GF-D8 (cell line): ENCODE measurements around the gene PDS5B.
A peak's percentile ranks its signal among the peaks of the same experiment; 100 is the strongest.
"Not testable (repeated sequence)": the region's sequence is repeated elsewhere in the genome, so short reads cannot be mapped to it uniquely, and the experiment has no call there.

Source experiments
- DNase-seq: peaks from one replicate; lab custom pipeline; 2025; lab: John Stamatoyannopoulos, UW

The PDS5B gene

GRCh38 chr13:32586080-32586900 is at the start of gene PDS5B:
Gene PDS5B (plus strand): TSS chr13:32586452. CDS start chr13:32648773, 62,321 bp downstream.
- peak; percentile 89 for DNase-seq

- no peak for DNase-seq
Observed at GRCh38 chr13:32537580-32538142, 48.6 kb upstream of the PDS5B start.

DNA sequence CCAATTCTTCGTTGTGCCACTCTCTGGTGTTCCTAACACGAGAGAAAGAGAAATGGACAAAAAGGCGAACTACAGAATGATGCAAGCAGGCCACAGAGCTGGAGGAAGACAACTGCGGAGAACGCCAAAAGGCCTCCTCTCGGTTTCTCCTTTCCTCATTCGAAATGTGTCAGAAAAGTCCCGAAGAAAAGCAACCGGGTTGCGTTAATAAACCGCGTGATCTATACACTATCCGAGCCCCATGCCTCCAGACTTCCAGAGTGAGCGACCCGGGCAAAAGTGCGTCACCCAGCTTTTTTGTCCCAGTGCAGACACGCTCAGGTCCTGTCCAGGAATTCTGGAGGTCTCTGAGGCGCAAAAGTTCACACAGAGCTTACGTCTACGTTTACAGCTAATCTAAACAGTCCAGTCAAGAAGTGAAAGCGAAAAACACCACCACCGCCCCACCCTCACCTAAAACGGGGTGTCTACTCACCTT is 48.1 kb upstream of the PDS5B start:
- DNase-seq: peak; percentile 35

GRCh38 chr13:32538621-32539246 is 47.5 kb upstream of the PDS5B start, which contains the start of gene N4BP2L2:
Gene N4BP2L2 (minus strand): TSS chr13:32538795. CDS start chr13:32537027, 1,768 bp downstream.
- DNase-seq: peak; percentile 99

- DNase-seq: no peak
Observed at GRCh38 chr13:32542221-32542620, 44.0 kb upstream of the PDS5B start.

GRCh38 chr13:32545083-32545482 is 41.2 kb upstream of the PDS5B start:
- DNase-seq: no peak

DNA sequence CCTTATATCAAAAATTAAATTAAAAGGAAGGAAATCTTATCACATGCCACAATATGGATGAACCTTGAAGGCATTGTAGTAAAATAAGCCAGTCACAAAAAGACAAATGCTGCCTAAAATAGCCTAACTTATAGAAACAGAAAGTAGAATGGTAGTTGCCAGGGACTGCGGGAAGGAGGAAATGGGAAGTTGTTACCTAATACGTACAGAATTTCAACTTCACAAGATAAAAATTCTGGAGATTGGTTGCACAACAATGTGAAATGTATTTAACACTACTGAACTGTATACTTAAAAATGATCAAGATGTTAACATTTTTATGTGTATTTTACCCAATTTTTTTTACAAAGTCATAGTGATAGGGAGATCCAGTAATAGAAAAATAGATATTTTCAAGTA is 37.4 kb upstream of the PDS5B start:
- no peak for DNase-seq

GRCh38 chr13:32549788-32550187 is 36.5 kb upstream of the PDS5B start:
- no peak for DNase-seq

DNA sequence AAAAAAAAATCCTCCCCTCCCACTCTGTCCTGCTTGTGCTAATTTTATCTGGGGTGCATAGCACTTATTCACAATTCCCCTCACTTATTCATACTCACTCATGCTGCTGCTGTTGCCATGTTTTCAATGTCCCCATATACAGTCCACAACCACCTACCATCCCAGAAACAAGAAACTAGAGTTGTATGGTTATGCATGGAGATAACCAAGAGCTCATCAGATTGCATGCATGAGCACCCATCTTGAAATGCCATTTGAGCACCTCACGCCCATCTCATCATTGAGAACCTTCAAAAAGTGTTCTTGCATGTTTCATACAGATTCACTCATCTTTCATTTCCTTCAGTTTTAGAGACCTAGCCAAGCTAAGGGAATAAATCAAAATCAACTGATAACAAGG is 32.5 kb upstream of the PDS5B start:
- DNase-seq: no peak

DNA sequence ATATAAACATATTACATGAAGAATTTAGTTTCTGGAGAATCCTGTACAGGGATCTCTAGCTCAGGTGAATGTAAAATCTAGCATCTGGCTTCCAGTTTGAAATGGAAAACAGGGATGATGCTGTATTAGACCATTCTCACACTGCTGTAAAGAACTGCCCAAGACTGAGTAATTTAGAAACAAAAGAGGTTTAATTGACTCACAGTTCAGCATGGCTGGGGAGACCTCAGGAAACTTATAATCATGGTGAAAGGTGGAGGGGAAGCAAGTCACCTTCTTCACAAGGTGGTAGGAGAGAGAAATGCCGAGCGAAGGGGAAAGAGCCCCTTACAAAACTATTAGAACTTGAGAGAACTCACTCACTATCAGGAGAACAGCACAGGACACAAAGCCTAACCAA is 30.6 kb upstream of the PDS5B start:
- no peak for DNase-seq

- DNase-seq: not testable (repeated sequence)
Observed at GRCh38 chr13:32560842-32561241, 25.4 kb upstream of the PDS5B start.

DNA sequence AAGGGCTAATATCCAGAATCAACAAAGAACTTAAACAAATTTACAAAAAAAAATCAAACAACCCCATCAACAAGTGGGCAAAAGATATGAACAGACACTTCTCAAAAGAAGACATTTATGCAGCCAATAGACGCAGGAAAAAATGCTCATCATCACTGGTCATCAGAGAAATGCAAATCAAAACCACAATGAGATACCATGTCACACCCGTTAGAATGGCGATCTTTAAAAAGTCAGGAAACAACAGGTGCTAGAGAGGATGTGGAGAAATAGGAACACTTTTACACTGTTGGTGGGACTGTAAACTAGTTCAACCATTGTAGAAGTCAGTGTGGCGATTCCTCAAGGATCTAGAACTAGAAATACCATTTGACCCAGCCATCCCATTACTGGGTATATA is 10.6 kb upstream of the PDS5B start:
- not testable (repeated sequence) for DNase-seq

DNA sequence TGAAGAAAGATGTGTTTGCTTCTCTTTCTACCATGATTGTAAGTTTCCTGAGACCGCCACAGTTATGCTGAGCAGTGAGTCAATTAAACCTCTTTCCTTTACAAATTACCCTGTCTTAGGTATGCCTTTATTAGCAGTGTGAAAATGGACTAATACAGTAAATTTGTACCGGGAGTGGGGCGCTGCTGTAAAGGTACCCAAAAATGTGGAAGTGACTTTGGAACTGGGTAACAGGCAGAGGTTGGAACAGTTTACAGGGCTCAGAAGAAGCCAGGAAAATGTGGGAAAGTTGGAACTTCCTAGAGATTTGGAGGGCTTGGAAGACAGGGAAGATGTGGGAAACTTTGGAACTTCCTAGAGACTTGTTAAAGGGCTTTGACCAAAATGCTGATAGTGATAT is 9.2 kb upstream of the PDS5B start:
- no peak for DNase-seq

GRCh38 chr13:32581177-32581786 is 5.0 kb upstream of the PDS5B start:
- peak; percentile 14 for DNase-seq

DNA sequence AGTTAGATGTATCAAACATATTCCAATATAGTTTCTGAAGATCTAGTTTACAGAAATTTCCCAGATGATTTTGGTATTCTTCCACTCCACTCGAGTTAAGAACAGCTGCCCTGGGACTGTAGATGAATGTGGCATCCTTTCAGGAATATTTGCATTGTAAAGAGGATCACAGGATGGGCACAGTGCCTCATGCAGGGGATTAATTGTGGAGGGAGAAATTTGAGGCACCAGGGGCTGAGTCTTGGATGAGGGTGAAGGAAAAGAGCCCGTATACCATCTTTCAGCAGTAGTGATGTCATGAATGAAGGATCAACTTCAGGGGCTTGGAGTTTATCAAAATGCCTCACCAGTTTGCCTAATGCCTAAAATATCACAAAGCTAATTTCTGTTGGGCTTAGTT is 4.0 kb upstream of the PDS5B start:
- DNase-seq: no peak

DNA sequence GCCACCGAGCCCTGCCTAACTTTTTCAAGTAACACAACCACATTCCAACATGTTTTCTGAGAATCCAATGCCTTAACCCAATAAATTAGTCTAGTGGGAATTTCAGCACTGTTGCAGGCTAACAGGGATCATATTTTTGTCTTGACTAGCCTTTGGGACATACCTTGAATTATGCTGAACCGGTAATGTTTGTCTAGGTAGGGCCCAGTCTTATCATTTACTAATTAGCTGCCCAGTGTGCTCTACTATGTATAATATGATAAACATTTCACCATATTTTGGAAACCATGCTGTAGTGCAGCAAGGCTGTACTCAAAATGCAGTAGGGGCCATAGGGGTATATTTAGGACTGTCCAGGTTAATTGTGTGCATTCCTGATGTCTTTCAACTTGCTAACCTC is 3.3 kb upstream of the PDS5B start:
- DNase-seq: no peak

GRCh38 chr13:32585550-32586079 is 637 bp upstream of the PDS5B start:
- peak; percentile 22 for DNase-seq

DNA sequence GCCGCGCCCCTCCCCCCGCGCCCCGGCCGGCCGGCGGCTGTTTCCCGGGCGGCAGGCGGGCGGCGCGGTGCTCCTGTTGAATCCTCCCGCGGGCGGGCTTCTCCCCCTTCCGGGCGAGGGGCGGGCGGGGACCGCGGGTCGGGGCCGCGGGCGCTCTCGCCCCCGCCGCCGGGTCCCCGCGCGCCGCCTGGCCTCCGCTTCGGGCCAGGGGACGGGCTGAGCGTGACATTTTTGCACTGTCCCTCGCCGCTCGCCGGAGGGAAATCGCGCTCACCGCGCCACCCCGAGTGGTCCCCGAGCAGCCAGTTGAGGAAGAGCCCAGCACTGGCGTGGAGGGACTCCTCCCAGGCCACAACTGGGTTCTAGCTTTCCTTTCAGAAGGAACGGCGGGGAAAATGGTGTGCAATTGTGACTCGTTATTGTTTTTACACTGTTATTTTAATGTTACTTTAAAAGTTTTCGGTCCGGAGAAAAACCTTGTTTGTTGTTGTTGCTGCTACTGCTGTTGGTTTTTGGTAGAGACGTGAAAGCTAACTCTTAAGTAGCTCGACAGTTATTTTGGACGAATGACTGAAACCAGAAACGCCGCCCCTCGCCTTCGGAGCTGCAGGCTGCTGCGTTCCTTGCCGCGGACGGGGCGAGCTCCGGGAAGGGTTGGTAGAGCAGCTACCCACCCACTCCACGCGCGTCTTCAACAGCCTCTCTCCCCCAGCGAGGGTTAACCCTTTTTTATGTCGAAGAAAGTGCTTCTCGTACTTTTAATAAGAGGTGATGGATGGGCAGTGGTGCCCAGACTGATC is 959 bp downstream of the PDS5B start:
- DNase-seq: peak; percentile 56

DNA sequence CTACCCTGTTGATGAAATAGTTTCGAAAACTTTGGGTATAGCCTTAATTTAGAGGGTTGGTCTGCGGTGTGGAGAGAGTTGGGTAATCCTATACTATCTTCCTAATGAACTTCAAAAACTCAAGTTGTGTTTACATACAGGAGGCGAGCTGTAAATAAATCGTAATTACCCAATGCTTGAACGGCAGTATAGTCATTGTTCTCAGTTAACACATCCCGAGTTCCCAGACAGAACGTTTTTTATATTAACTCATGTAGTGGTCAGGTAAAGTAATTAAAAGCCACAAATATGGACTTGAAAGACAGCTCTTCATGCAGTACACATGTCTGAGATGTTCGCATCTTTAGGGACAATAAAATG is 1.5 kb downstream of the PDS5B start:
- peak; percentile 26 for DNase-seq

GRCh38 chr13:32588736-32589135 is 2.5 kb downstream of the PDS5B start:
- no peak for DNase-seq

- DNase-seq: no peak
Observed at GRCh38 chr13:32589471-32589870, 3.2 kb downstream of the PDS5B start.

DNA sequence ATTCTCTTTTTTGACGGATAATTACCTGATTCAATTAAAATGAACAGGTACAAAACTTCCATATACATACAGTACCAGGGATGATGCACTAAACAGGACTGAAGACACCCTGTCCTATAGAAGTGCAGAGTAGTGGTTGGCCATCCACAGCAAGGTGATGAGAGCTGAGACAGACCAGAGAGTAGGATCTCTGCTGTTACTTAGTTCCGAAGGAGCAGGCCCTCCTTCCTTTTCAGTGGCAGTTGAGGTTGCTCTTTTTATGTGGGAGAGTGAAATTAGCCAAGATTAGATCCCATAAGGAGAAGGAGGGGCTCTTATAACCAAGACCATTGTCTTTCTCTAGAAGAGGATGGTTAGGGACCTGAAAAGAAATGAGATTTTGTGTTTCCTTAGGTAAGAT is 4.0 kb downstream of the PDS5B start:
- DNase-seq: no peak
